B cell (primary cell): ENCODE measurements around the gene TNRC6C. TPM values are rescaled to one million over a fixed set of nuclear protein-coding genes. Genes with fewer than 3 reads are reported as not detected.

Experiments
- ATAC-seq: fragments of 200-7000 bp; cut with Tn5 transposase; one replicate; pipeline ENCODE4 v1.10.0; 2021; ENCODE audit warnings: low read depth, mild to moderate bottlenecking, moderate number of reproducible peaks, moderate library complexity
- CTCF ChIA-PET: fragments of 350-600 bp; sonication (Branson Sonifier 250); formaldehyde crosslinking; loops from one replicate; lab custom pipeline; 2021; ENCODE audit warnings: antibody characterized with exemption, inconsistent platforms; lab: Charles Lee
- POLR2A ChIA-PET: fragments of 350-600 bp; sonication (Branson Sonifier 250); formaldehyde crosslinking; loops from one replicate; lab custom pipeline; 2021; ENCODE audit warnings: antibody characterized with exemption; lab: Charles Lee
- DNase-seq: peaks from one replicate; pipeline ENCODE4 v3.0.0; 2013
- H2AFZ ChIP-seq: 2 replicates; pipeline ENCODE4 v1.6.1; 2012; ENCODE audit warnings: mild to moderate bottlenecking, low read depth, low read length; ENCODE audit not compliant: insufficient read depth, poor library complexity, severe bottlenecking
- H3K27ac ChIP-seq, 2 donors: 1 replicate in 1 of 2; 2 replicates in 1 of 2; pipeline ENCODE4 v1.5.1; 2012 to 2013; ENCODE audit warnings: low read length in 2 of 2, mild to moderate bottlenecking in 2 of 2, moderate library complexity in 1 of 2
- H3K27me3 ChIP-seq, 4 experiments: fragments of 200-600 bp in 1 of 4; sonication (generic) in 1 of 4; replicated peaks in 1 of 4; 1 replicate in 2 of 4; 2 replicates in 2 of 4; pipeline versions ENCODE4 v1.6.1 to v1.7.0; 2013 to 2016; ENCODE audit warnings: low read length in 3 of 4, mild to moderate bottlenecking in 2 of 4, mixed read lengths in 1 of 4, moderate library complexity in 1 of 4; ENCODE audit not compliant: insufficient read depth in 4 of 4, control insufficient read depth in 3 of 4; ENCODE audit errors: control extremely low read depth in 1 of 4
- H3K36me3 ChIP-seq, 2 experiments: replicated peaks in 1 of 2; 1 replicate in 1 of 2; 2 replicates in 1 of 2; pipeline versions ENCODE4 v1.6.1 to v1.7.1; 2013; ENCODE audit warnings: low read length in 1 of 2; ENCODE audit not compliant: insufficient read depth in 2 of 2, control insufficient read depth in 1 of 2; ENCODE audit errors: control extremely low read depth in 1 of 2, extremely low read depth in 1 of 2
- H3K4me1 ChIP-seq, 2 donors: fragments of 200-600 bp in 1 of 2; sonication (generic) in 1 of 2; 1 replicate in 1 of 2; 2 replicates in 1 of 2; pipeline versions ENCODE4 v1.5.1 to v1.6.1; 2013 to 2017; ENCODE audit warnings: low read length in 2 of 2; ENCODE audit not compliant: control insufficient read depth in 2 of 2, insufficient read depth in 2 of 2
- H3K4me2 ChIP-seq: replicated peaks from 2 replicates; pipeline ENCODE3; 2012; ENCODE audit warnings: mild to moderate bottlenecking, low read depth, low read length; ENCODE audit not compliant: poor library complexity, severe bottlenecking
- H3K4me3 ChIP-seq, 5 experiments: fragments of 200-600 bp in 1 of 5; sonication (generic) in 1 of 5; 1 replicate in 3 of 5; 2 replicates in 2 of 5; pipeline versions ENCODE4 v1.5.1 to v1.7.0; 2011 to 2016; ENCODE audit warnings: low read length in 4 of 5, mild to moderate bottlenecking in 4 of 5, low read depth in 2 of 5, control low read depth in 1 of 5, moderate library complexity in 1 of 5; ENCODE audit not compliant: insufficient read depth in 1 of 5; ENCODE audit errors: control extremely low read depth in 1 of 5, extremely low read depth in 1 of 5
- H3K79me2 ChIP-seq: fragments of 200-600 bp; sonication (generic); one replicate; pipeline ENCODE4 v1.6.0; 2016; ENCODE audit warnings: low read length; ENCODE audit not compliant: control insufficient read depth, insufficient read depth
- H3K9ac ChIP-seq: fragments of 200-600 bp; sonication (generic); 2 replicates; pipeline ENCODE4 v1.6.1; 2017; ENCODE audit warnings: mild to moderate bottlenecking, low read length, moderate library complexity
- H3K9me3 ChIP-seq, 3 donors: one replicate each; pipeline versions ENCODE4 v1.6.1 to v1.7.1; 2013; ENCODE audit warnings: low read length in 2 of 3; ENCODE audit not compliant: control insufficient read depth in 2 of 3, insufficient read depth in 1 of 3; ENCODE audit errors: control extremely low read depth in 1 of 3
- H4K20me1 ChIP-seq: 2 replicates; pipeline ENCODE4 v1.6.0; 2012; ENCODE audit warnings: mild to moderate bottlenecking, low read length; ENCODE audit not compliant: insufficient read depth, control insufficient read depth, poor library complexity, severe bottlenecking
- H3K27ac Mint-ChIP-seq: one replicate; pipeline ENCODE4 v1.8.0; 2021; ENCODE audit warnings: mixed read lengths
- H3K27me3 Mint-ChIP-seq: one replicate; pipeline ENCODE4 v1.8.0; 2021; ENCODE audit warnings: mixed read lengths
- H3K4me1 Mint-ChIP-seq: one replicate; pipeline ENCODE4 v1.8.0; 2021; ENCODE audit warnings: mixed read lengths
- H3K4me3 Mint-ChIP-seq: one replicate; pipeline ENCODE4 v1.8.0; 2021; ENCODE audit warnings: mixed read lengths
- H3K9me3 Mint-ChIP-seq: one replicate; pipeline ENCODE4 v1.8.0; 2022; ENCODE audit warnings: mixed read lengths; ENCODE audit not compliant: insufficient read depth
- CTCF ChIP-seq: fragments of 200-600 bp; IDR thresholded peaks from one replicate; pipeline ENCODE4 v1.8.0; 2022; ENCODE audit warnings: antibody characterized with exemption, mild to moderate bottlenecking
- EZH2 ChIP-seq: IDR thresholded peaks from 2 replicates; pipeline ENCODE4 v1.6.1; 2012; ENCODE audit warnings: borderline replicate concordance, low read depth, mild to moderate bottlenecking, moderate library complexity, low read length; ENCODE audit not compliant: insufficient read depth, poor library complexity, severe bottlenecking
- WGBS: methylation state at CpG from one replicate; pipeline ENCODE4 v1.1.5; 2013; ENCODE audit warnings: missing lambda C conversion rate; ENCODE audit not compliant: insufficient coverage; 5-methylcytosine and 5-hydroxymethylcytosine counted together
- intact Hi-C: fragments of 100-400 bp; cut with micrococcal nuclease; formaldehyde crosslinking; loops from one replicate; pipeline ENCODE4 v1.10.0; 2022
- polyA plus RNA-seq: library from polyadenylated mRNA; depleted of rRNA; stranded (reverse); fragments of >200 nt; gene quantifications from 2 replicates; pipeline ENCODE4 v1.2.3, GENCODE V29; 2012
- total RNA-seq, 2 donors: library from RNA; stranded (reverse); fragments of 120-200 nt in 1 of 2; gene quantifications; 1 replicate in 1 of 2; 2 replicates in 1 of 2; pipeline versions ENCODE4 v1.2.3 to v1.2.4, GENCODE V29; 2013 to 2022

Gene TNRC6C
- total and polyA plus RNA-seq, 2 donors (not counting 1 experiment from before 2014, with no cell fraction given): 3.9 to 63.8 TPM

GRCh38 chr17:78043031-78043430 is 84.5 kb downstream of the TNRC6C start:
- Mint-ChIP-seq H3K27me3 (no peaks in the 10 kb centered on the region), H3K4me1 (peaks cover 2% of the 10 kb centered on the region), H3K4me3 (no peak overlapping the region), H3K9me3 (no peaks in the 10 kb centered on the region), H3K27ac (no peak overlapping the region)
- Histone ChIP-seq H2AFZ (no peak overlapping the region), H3K36me3 (peaks cover 2 to 3% of the 10 kb centered on the region in 2 experiments), H3K79me2 (peaks cover 22% of the 10 kb centered on the region), H3K27me3 (no peaks in the 10 kb centered on the region), H3K4me3 (no peak overlapping the region), H3K27ac (no peak overlapping the region), H3K4me2 (no peak overlapping the region), H3K9ac (no peak overlapping the region), H4K20me1 (peaks cover 17% of the 10 kb centered on the region), H3K4me1 (peaks cover 0 to 14% of the 10 kb centered on the region in 2 donors), H3K9me3 (no peaks in the 10 kb centered on the region)
- intact Hi-C loops: no loop called here
- ATAC-seq (no peak), DNase-seq (no peak)
- no peak for TF ChIP-seq CTCF
- TF ChIP-seq EZH2: no peak
- ChIA-PET CTCF (interaction anchor here (1.2 kb wide), 1 partner anchor 19 kb away, joined by 3 read pairs; no protein-coding TSS in a partner anchor), POLR2A (interaction anchor here (0.6 kb wide), 1 partner anchor 1476 kb away, joined by 4 read pairs; no protein-coding TSS in a partner anchor)
- no CpG with 5 or more reads among the region's 1 CpG for WGBS

GRCh38 chr17:78044280-78044835 is 85.9 kb downstream of the TNRC6C start:
- TF ChIP-seq CTCF: no peak
- no peak for TF ChIP-seq EZH2
- H3K4me3 Mint-ChIP-seq: no peak overlapping the region
- no peak for ATAC-seq
- H3K27me3 Mint-ChIP-seq: no peaks in the 10 kb centered on the region
- Histone ChIP-seq H3K9ac (no peak overlapping the region), H3K27me3 (no peaks in the 10 kb centered on the region), H3K27ac (no peak overlapping the region), H3K79me2 (peaks cover 22% of the 10 kb centered on the region), H4K20me1 (peaks cover 19% of the 10 kb centered on the region), H3K9me3 (no peaks in the 10 kb centered on the region), H3K4me2 (no peak overlapping the region), H2AFZ (no peak overlapping the region), H3K4me3 (no peak overlapping the region), H3K36me3 (peaks cover 2 to 11% of the 10 kb centered on the region in 2 experiments), H3K4me1 (peaks cover 0 to 14% of the 10 kb centered on the region in 2 donors)
- intact Hi-C loops: no loop called here
- no peak overlapping the region for H3K27ac Mint-ChIP-seq
- no peak for DNase-seq
- H3K9me3 Mint-ChIP-seq: no peaks in the 10 kb centered on the region
- POLR2A ChIA-PET: no interaction called here
- H3K4me1 Mint-ChIP-seq: peaks cover 2% of the 10 kb centered on the region
- 96% methylated on average over 3 of the region's 3 CpGs for WGBS
- CTCF ChIA-PET: interaction anchor here (1.1 kb wide), 1 partner anchor 16 kb away, joined by 3 read pairs; no protein-coding TSS in a partner anchor
